Neutrophil (primary cell): ENCODE measurements around the gene ITM2C.

Experiments
- H3K27ac ChIP-seq: fragments of 200-600 bp; sonication (generic); 2 replicates; pipeline ENCODE4 v1.5.1; 2016; ENCODE audit warnings: mild to moderate bottlenecking, moderate library complexity
- H3K27me3 ChIP-seq: fragments of 200-600 bp; sonication (generic); 2 replicates; pipeline ENCODE4 v1.6.0; 2016; ENCODE audit warnings: mild to moderate bottlenecking
- H3K36me3 ChIP-seq: fragments of 200-600 bp; sonication (generic); 2 replicates; pipeline ENCODE4 v1.5.1; 2017
- H3K4me1 ChIP-seq, 2 experiments: fragments of 200-600 bp in 1 of 2; sonication (generic) in 1 of 2; 1 replicate in 1 of 2; 2 replicates in 1 of 2; pipeline versions ENCODE4 v1.5.1 to v1.6.1; 2013 to 2016; ENCODE audit warnings: low read depth in 1 of 2, low read length in 1 of 2, mild to moderate bottlenecking in 1 of 2, moderate library complexity in 1 of 2; ENCODE audit not compliant: control insufficient read depth in 1 of 2, insufficient read depth in 1 of 2
- H3K4me3 ChIP-seq, 2 experiments: fragments of 200-600 bp in 1 of 2; sonication (generic) in 1 of 2; 1 replicate in 1 of 2; 2 replicates in 1 of 2; pipeline ENCODE4 v1.5.1; 2013 to 2016; ENCODE audit warnings: low read depth in 1 of 2, low read length in 1 of 2, mild to moderate bottlenecking in 1 of 2, moderate library complexity in 1 of 2
- H3K9me3 ChIP-seq: fragments of 200-600 bp; sonication (generic); 2 replicates; pipeline ENCODE4 v1.5.1; 2016
- TF ChIP-seq, protein P1 (sequence below): fragments of 200-600 bp; sonication (generic); IDR thresholded peaks from 2 replicates; pipeline ENCODE4 v1.5.1; 2016; ENCODE audit warnings: antibody characterized with exemption

The ITM2C gene

DNA sequence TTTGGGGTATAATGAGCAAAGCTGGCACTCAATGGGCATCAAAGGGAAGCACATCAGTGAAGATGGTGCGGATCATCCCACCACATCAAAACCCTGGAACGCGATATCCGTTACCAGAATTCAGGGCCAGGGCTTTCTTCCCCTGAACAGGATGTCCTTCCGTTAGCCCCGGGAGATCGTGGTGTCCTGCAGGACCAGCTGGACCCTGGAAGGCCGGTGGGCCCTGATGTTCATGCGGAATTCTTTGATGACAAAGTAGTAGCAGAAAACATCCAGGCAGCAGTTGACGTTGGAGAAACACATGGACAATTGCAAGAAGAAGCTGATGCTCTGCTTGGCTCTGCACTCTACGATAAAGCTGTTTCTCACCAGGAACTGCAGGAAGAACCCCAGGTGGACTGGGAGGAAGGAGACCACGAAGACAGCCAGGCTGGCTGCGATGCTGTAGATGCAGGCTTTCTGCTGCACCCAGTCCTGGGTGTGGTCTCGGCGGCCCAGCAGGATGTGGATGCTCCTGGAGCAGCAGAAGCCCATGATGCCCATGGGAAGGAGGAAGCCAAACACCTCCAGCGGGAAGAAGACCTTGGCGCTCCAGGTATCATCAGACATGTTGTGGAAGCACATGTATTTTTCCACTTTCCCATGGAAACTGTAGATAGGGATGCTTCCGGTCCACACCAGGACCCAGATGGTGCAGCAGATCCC is 45.3 kb downstream of the ITM2C start:
- Histone ChIP-seq H3K9me3 (no peaks in the 10 kb centered on the region), H3K4me1 (no peaks in the 10 kb centered on the region), H3K4me3 (no peak overlapping the region), H3K36me3 (no peaks in the 10 kb centered on the region), H3K27ac (no peak overlapping the region), H3K27me3 (no peaks in the 10 kb centered on the region)
- TF ChIP-seq, protein P1, sequence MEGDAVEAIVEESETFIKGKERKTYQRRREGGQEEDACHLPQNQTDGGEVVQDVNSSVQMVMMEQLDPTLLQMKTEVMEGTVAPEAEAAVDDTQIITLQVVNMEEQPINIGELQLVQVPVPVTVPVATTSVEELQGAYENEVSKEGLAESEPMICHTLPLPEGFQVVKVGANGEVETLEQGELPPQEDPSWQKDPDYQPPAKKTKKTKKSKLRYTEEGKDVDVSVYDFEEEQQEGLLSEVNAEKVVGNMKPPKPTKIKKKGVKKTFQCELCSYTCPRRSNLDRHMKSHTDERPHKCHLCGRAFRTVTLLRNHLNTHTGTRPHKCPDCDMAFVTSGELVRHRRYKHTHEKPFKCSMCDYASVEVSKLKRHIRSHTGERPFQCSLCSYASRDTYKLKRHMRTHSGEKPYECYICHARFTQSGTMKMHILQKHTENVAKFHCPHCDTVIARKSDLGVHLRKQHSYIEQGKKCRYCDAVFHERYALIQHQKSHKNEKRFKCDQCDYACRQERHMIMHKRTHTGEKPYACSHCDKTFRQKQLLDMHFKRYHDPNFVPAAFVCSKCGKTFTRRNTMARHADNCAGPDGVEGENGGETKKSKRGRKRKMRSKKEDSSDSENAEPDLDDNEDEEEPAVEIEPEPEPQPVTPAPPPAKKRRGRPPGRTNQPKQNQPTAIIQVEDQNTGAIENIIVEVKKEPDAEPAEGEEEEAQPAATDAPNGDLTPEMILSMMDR: no peak

DNA sequence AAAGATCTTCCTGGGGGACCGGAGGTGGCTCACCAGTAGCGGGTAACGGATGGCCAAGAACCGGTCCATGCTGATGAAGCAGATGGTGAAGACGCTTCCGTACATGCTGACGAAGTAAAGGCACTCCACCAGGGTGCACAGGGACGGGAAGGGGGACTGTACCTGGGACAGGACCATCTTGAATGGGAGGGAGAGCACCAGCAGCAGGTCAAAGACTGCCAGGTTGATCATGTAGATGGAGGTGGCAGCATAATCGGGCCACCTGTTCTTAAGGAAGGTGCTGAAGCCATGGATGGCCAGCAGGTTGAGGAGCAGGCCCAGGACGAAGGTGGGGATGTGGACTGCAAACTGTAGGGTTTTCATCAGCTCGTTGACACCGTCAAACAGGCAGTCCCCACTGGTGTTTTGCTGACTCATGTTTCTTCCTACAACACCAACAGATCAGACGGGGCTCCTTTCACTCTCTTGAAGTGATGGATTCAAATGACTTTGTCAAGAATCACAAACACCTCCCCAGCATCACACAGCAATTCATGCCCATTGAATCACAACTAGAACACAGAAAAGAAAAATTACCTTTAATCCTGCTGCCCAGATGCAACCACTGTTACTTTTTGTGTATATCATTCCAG is 45.9 kb downstream of the ITM2C start:
- Histone ChIP-seq H3K36me3 (no peaks in the 10 kb centered on the region), H3K4me3 (no peak overlapping the region), H3K27me3 (no peaks in the 10 kb centered on the region), H3K9me3 (no peaks in the 10 kb centered on the region), H3K27ac (no peak overlapping the region), H3K4me1 (no peaks in the 10 kb centered on the region)
- TF ChIP-seq, protein P1: no peak

DNA sequence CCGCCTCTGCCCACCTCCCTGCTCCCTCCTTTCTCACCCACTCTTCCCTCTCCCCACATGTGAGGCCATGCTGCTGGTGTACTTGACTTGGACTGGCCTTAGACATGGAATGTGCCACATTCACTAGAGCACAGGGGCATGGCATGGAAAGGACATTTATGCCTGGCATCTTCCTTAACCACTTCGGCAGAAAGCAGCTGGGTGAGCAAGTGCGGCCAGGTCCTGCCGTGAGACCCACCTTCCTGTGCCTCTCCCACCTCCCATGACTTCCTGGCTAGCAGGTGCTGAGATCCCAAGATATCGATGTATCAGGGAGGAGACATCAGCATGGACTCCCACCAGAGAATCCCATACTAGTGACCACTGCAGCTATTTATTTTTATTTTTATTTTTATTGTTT is 47.3 kb downstream of the ITM2C start:
- Histone ChIP-seq H3K4me3 (no peak overlapping the region), H3K9me3 (no peaks in the 10 kb centered on the region), H3K36me3 (no peaks in the 10 kb centered on the region), H3K27me3 (no peaks in the 10 kb centered on the region), H3K27ac (no peak overlapping the region), H3K4me1 (no peaks in the 10 kb centered on the region)
- TF ChIP-seq, protein P1: no peak

DNA sequence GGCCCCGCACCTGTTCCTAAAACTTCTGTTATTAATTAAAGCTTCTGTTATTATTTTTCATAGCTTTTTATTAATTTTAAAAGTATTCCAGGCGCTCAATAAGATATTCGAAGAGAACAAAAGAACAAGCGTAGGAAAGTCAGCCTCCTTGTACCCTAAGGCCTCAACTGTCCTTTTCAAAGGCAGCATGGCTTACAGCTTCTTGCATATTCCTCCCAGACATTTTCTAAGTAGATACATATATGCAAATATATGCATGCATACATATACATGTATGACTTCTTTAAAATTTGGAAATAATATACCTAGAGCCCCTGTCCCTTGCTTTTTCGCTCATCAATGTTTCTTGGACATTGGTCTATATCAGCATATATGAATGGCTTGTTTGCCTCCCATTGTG is 48.0 kb downstream of the ITM2C start:
- Histone ChIP-seq H3K27me3 (no peaks in the 10 kb centered on the region), H3K36me3 (no peaks in the 10 kb centered on the region), H3K27ac (no peak overlapping the region), H3K9me3 (no peaks in the 10 kb centered on the region), H3K4me3 (no peak overlapping the region), H3K4me1 (no peaks in the 10 kb centered on the region)
- TF ChIP-seq, protein P1: no peak

DNA sequence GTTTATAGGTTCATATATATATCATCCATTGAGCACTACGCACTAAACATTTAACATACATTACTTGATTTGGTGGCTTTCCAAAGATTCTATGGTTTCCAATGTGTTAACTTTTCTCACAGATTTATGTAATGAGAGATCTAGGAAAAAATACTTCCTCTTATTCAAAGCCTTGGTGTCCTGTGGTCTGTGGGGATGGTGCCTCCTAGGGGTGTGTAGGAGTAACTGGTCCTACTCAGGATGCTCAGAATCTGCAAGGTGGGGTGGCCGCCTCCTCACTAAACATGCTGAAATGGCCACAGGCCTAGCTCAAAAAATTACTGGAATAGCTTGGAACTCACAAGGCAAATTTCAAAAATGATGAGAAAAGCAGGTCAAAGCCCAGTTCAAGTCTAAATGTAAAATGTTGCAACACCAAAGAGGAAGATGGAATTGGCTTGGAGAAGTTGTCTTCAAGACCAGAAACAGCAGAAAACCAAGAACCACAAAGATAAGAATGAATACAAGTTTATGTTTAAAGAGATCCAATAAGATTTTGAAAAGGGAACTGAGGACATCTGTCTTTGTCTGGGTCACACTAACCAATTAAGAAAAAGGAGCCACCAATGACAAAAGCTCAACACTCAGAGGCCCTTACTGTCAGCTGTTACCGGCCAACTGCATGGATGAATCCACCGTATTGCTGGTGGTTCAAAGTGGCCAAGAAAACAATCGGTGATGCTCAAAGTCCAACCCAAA is 48.8 kb downstream of the ITM2C start:
- no peaks in the 10 kb centered on the region for H3K36me3 ChIP-seq
- no peak overlapping the region for H3K27ac ChIP-seq
- no peaks in the 10 kb centered on the region for H3K9me3 ChIP-seq
- H3K4me3 ChIP-seq: no peak overlapping the region
- TF ChIP-seq, protein P1: no peak
- peaks cover 2% of the 10 kb centered on the region for H3K27me3 ChIP-seq
- H3K4me1 ChIP-seq: no peaks in the 10 kb centered on the region
